ENCODE measurements around the gene ARID5B.
"Not testable (repeated sequence)": the region's sequence is repeated elsewhere in the genome, so short reads cannot be mapped to it uniquely, and the experiment has no call there.

Gene ARID5B

GRCh38 chr10:61866700-61867368 is 34.7 kb upstream of the ARID5B start:
- TF ChIP-seq CTCF (IDR thresholded peaks at IDR 0.05; ENCODE audit: extremely low read depth, missing control alignments) = no peak
- no peak for DNase-seq (ENCODE audit: low spot score)

- DNase-seq (ENCODE audit: low spot score) = not testable (repeated sequence)
Observed at GRCh38 chr10:61867374-61867773, 34.1 kb upstream of the ARID5B start.

- DNase-seq (ENCODE audit: low spot score) = not testable (repeated sequence)
Observed at GRCh38 chr10:61867817-61868216, 33.7 kb upstream of the ARID5B start.

GRCh38 chr10:61869041-61869675 is 32.3 kb upstream of the ARID5B start:
- no peak for TF ChIP-seq CTCF (IDR thresholded peaks at IDR 0.05; ENCODE audit: extremely low read depth, missing control alignments)
- no peak for DNase-seq (ENCODE audit: low spot score)

- no peak for DNase-seq (ENCODE audit: low spot score)
- no peak for TF ChIP-seq CTCF (IDR thresholded peaks at IDR 0.05; ENCODE audit: extremely low read depth, missing control alignments)
Observed at GRCh38 chr10:61869774-61870525, 31.5 kb upstream of the ARID5B start.

- TF ChIP-seq CTCF (IDR thresholded peaks at IDR 0.05; ENCODE audit: extremely low read depth, missing control alignments) = no peak
- no peak for DNase-seq (ENCODE audit: low spot score)
Observed at GRCh38 chr10:61870526-61870895, 31.0 kb upstream of the ARID5B start.

- no peak for TF ChIP-seq CTCF (IDR thresholded peaks at IDR 0.05; ENCODE audit: extremely low read depth, missing control alignments)
- DNase-seq (ENCODE audit: low spot score) = no peak
Observed at GRCh38 chr10:61871487-61871886, 30.0 kb upstream of the ARID5B start.

GRCh38 chr10:61877887-61878739 is 23.4 kb upstream of the ARID5B start:
- DNase-seq (ENCODE audit: low spot score) = no peak
- no peak for TF ChIP-seq CTCF (IDR thresholded peaks at IDR 0.05; ENCODE audit: extremely low read depth, missing control alignments)
